Measurements from ENCODE around the gene PEX1. TPM values are rescaled to one million over a fixed set of nuclear protein-coding genes. Genes with fewer than 3 reads are reported as not detected.

Gene PEX1
- total and polyA plus RNA-seq, 9 donors = 13.0 to 25.6 (median 18.0) TPM

- H3K4me3 ChIP-seq (ENCODE audit: low read length) = no peak overlapping the region
- H3K36me3 ChIP-seq (ENCODE audit: control insufficient read depth, insufficient read depth, low read length) = peaks cover 7% of the 10 kb centered on the region
- H3K27me3 ChIP-seq (ENCODE audit: control insufficient read depth, insufficient read depth, low read length) = no peaks in the 10 kb centered on the region
- H3K9me3 ChIP-seq (replicated peaks; ENCODE audit: control insufficient read depth, low read depth, low read length) = no peaks in the 10 kb centered on the region
- no peaks in the 10 kb centered on the region for H3K4me1 ChIP-seq (ENCODE audit: control insufficient read depth, insufficient read depth, low read length)
- DNase-seq = no peak
- no peak overlapping the region for H3K27ac ChIP-seq (ENCODE audit: low read length)
- no CpG with 5 or more reads among the region's 3 CpGs for WGBS (ENCODE audit: insufficient coverage)
Observed at GRCh38 chr7:92513167-92513902, 15.0 kb downstream of the PEX1 start.

GRCh38 chr7:92508946-92509345, 19.4 kb downstream of the PEX1 start:
- WGBS (ENCODE audit: insufficient coverage) = no CpG with 5 or more reads among the region's 5 CpGs

GRCh38 chr7:92506363-92506762, 22.0 kb downstream of the PEX1 start:
- H3K4me1 ChIP-seq (ENCODE audit: control insufficient read depth, insufficient read depth, low read length) = no peaks in the 10 kb centered on the region

More at GRCh38 chr7:92508946-92509345, 19.4 kb downstream of the PEX1 start:
- Histone ChIP-seq H3K4me3 (ENCODE audit: low read length) (no peak overlapping the region), H3K27ac (ENCODE audit: low read length) (no peak overlapping the region), H3K36me3 (ENCODE audit: control insufficient read depth, insufficient read depth, low read length) (peaks cover 13% of the 10 kb centered on the region), H3K4me1 (ENCODE audit: control insufficient read depth, insufficient read depth, low read length) (no peaks in the 10 kb centered on the region), H3K27me3 (ENCODE audit: control insufficient read depth, insufficient read depth, low read length) (no peaks in the 10 kb centered on the region), H3K9me3 (replicated peaks; ENCODE audit: control insufficient read depth, low read depth, low read length) (no peaks in the 10 kb centered on the region)
- DNase-seq = no peak

GRCh38 chr7:92504563-92504962, 23.8 kb downstream of the PEX1 start:
- Histone ChIP-seq H3K27me3 (ENCODE audit: control insufficient read depth, insufficient read depth, low read length) (no peaks in the 10 kb centered on the region), H3K36me3 (ENCODE audit: control insufficient read depth, insufficient read depth, low read length) (peaks cover 28% of the 10 kb centered on the region), H3K4me3 (ENCODE audit: low read length) (no peak overlapping the region), H3K4me1 (ENCODE audit: control insufficient read depth, insufficient read depth, low read length) (no peaks in the 10 kb centered on the region), H3K27ac (ENCODE audit: low read length) (no peak overlapping the region), H3K9me3 (replicated peaks; ENCODE audit: control insufficient read depth, low read depth, low read length) (no peaks in the 10 kb centered on the region)
- WGBS (ENCODE audit: insufficient coverage) = 76% methylated on average over 3 of the region's 3 CpGs
- no peak for DNase-seq

More at GRCh38 chr7:92506363-92506762, 22.0 kb downstream of the PEX1 start:
- no CpG with 5 or more reads among the region's 2 CpGs for WGBS (ENCODE audit: insufficient coverage)
- H3K27me3 ChIP-seq (ENCODE audit: control insufficient read depth, insufficient read depth, low read length) = no peaks in the 10 kb centered on the region
- no peak overlapping the region for H3K27ac ChIP-seq (ENCODE audit: low read length)
- no peak overlapping the region for H3K4me3 ChIP-seq (ENCODE audit: low read length)
- H3K36me3 ChIP-seq (ENCODE audit: control insufficient read depth, insufficient read depth, low read length) = peaks cover 17% of the 10 kb centered on the region
- no peak for DNase-seq
- H3K9me3 ChIP-seq (replicated peaks; ENCODE audit: control insufficient read depth, low read depth, low read length) = no peaks in the 10 kb centered on the region

GRCh38 chr7:92503767-92504166, 24.6 kb downstream of the PEX1 start:
- Histone ChIP-seq H3K27ac (ENCODE audit: low read length) (no peak overlapping the region), H3K9me3 (replicated peaks; ENCODE audit: control insufficient read depth, low read depth, low read length) (no peaks in the 10 kb centered on the region), H3K27me3 (ENCODE audit: control insufficient read depth, insufficient read depth, low read length) (no peaks in the 10 kb centered on the region), H3K4me1 (ENCODE audit: control insufficient read depth, insufficient read depth, low read length) (no peaks in the 10 kb centered on the region), H3K4me3 (ENCODE audit: low read length) (no peak overlapping the region), H3K36me3 (ENCODE audit: control insufficient read depth, insufficient read depth, low read length) (peaks cover 33% of the 10 kb centered on the region)
- 88% methylated on average over 2 of the region's 2 CpGs for WGBS (ENCODE audit: insufficient coverage)
- DNase-seq = no peak

GRCh38 chr7:92498557-92498956, 29.8 kb downstream of the PEX1 start:
- no peak overlapping the region for H3K4me3 ChIP-seq (ENCODE audit: low read length)
- H3K36me3 ChIP-seq (ENCODE audit: control insufficient read depth, insufficient read depth, low read length) = peaks cover 32% of the 10 kb centered on the region
- H3K27ac ChIP-seq (ENCODE audit: low read length) = no peak overlapping the region
- no CpG with 5 or more reads among the region's 2 CpGs for WGBS (ENCODE audit: insufficient coverage)
- H3K4me1 ChIP-seq (ENCODE audit: control insufficient read depth, insufficient read depth, low read length) = no peaks in the 10 kb centered on the region
- no peaks in the 10 kb centered on the region for H3K9me3 ChIP-seq (replicated peaks; ENCODE audit: control insufficient read depth, low read depth, low read length)
- DNase-seq = no peak
- H3K27me3 ChIP-seq (ENCODE audit: control insufficient read depth, insufficient read depth, low read length) = no peaks in the 10 kb centered on the region

- Histone ChIP-seq H3K27me3 (ENCODE audit: control insufficient read depth, insufficient read depth, low read length) (no peaks in the 10 kb centered on the region), H3K27ac (ENCODE audit: low read length) (no peak overlapping the region), H3K36me3 (ENCODE audit: control insufficient read depth, insufficient read depth, low read length) (peaks cover 43% of the 10 kb centered on the region), H3K4me3 (ENCODE audit: low read length) (no peak overlapping the region), H3K4me1 (ENCODE audit: control insufficient read depth, insufficient read depth, low read length) (no peaks in the 10 kb centered on the region), H3K9me3 (replicated peaks; ENCODE audit: control insufficient read depth, low read depth, low read length) (no peaks in the 10 kb centered on the region)
- 83% methylated on average over 1 of the region's 2 CpGs for WGBS (ENCODE audit: insufficient coverage)
- no peak for DNase-seq
Observed at GRCh38 chr7:92496876-92497275, 31.4 kb downstream of the PEX1 start.

GRCh38 chr7:92489634-92490033, 38.7 kb downstream of the PEX1 start:
- no CpG with 5 or more reads among the region's 1 CpG for WGBS (ENCODE audit: insufficient coverage)
- Histone ChIP-seq H3K27ac (ENCODE audit: low read length) (no peak overlapping the region), H3K36me3 (ENCODE audit: control insufficient read depth, insufficient read depth, low read length) (peaks cover 41% of the 10 kb centered on the region), H3K9me3 (replicated peaks; ENCODE audit: control insufficient read depth, low read depth, low read length) (no peaks in the 10 kb centered on the region), H3K27me3 (ENCODE audit: control insufficient read depth, insufficient read depth, low read length) (no peaks in the 10 kb centered on the region), H3K4me1 (ENCODE audit: control insufficient read depth, insufficient read depth, low read length) (no peaks in the 10 kb centered on the region), H3K4me3 (ENCODE audit: low read length) (no peak overlapping the region)
- no peak for DNase-seq

GRCh38 chr7:92487804-92488203, 40.5 kb downstream of the PEX1 start:
- no peak for DNase-seq
- no peak overlapping the region for H3K27ac ChIP-seq (ENCODE audit: low read length)
- no peaks in the 10 kb centered on the region for H3K27me3 ChIP-seq (ENCODE audit: control insufficient read depth, insufficient read depth, low read length)
- no peaks in the 10 kb centered on the region for H3K9me3 ChIP-seq (replicated peaks; ENCODE audit: control insufficient read depth, low read depth, low read length)
- no peaks in the 10 kb centered on the region for H3K4me1 ChIP-seq (ENCODE audit: control insufficient read depth, insufficient read depth, low read length)
- H3K36me3 ChIP-seq (ENCODE audit: control insufficient read depth, insufficient read depth, low read length) = peaks cover 29% of the 10 kb centered on the region
- H3K4me3 ChIP-seq (ENCODE audit: low read length) = no peak overlapping the region

GRCh38 chr7:92485974-92486373, 42.3 kb downstream of the PEX1 start:
- no peak for DNase-seq
- Histone ChIP-seq H3K4me3 (ENCODE audit: low read length) (no peak overlapping the region), H3K27me3 (ENCODE audit: control insufficient read depth, insufficient read depth, low read length) (no peaks in the 10 kb centered on the region), H3K9me3 (replicated peaks; ENCODE audit: control insufficient read depth, low read depth, low read length) (no peaks in the 10 kb centered on the region), H3K4me1 (ENCODE audit: control insufficient read depth, insufficient read depth, low read length) (no peaks in the 10 kb centered on the region), H3K36me3 (ENCODE audit: control insufficient read depth, insufficient read depth, low read length) (peaks cover 20% of the 10 kb centered on the region), H3K27ac (ENCODE audit: low read length) (no peak overlapping the region)
- no CpG with 5 or more reads among the region's 2 CpGs for WGBS (ENCODE audit: insufficient coverage)
